HepG2 (cell line): ENCODE results near the gene MYO18B. TPM values are rescaled to one million over a fixed set of nuclear protein-coding genes. Genes with fewer than 3 reads are reported as not detected.

Experiments
- BCL6 ChIP-seq: IDR thresholded peaks from 2 replicates; pipeline ENCODE4 v1.6.1; 2016; ENCODE audit warnings: missing genetic modification reagents, missing compliant biosample characterization
- CSRNP2 ChIP-seq: sonication (generic); formaldehyde crosslinking; conservative IDR thresholded peaks from 2 replicates; pipeline ENCODE4 v1.8.0; 2022; ENCODE audit warnings: low read depth, missing genetic modification reagents
- ERF ChIP-seq: IDR thresholded peaks from 2 replicates; pipeline ENCODE4 v1.6.1; 2018; ENCODE audit warnings: missing biosample characterization, missing genetic modification reagents
- GMEB1 ChIP-seq: sonication (generic); formaldehyde crosslinking; IDR thresholded peaks from 2 replicates; pipeline ENCODE4 v1.5.1; 2020; ENCODE audit warnings: missing genetic modification reagents, mild to moderate bottlenecking, borderline replicate concordance
- GTF2F1 ChIP-seq: fragments of 150-350 bp; IDR thresholded peaks from 2 replicates; pipeline ENCODE4 v1.6.1; 2014; ENCODE audit warnings: low read length
- HIC2 ChIP-seq: sonication (generic); formaldehyde crosslinking; IDR thresholded peaks from 2 replicates; pipeline ENCODE4 v1.9.0; 2022; ENCODE audit warnings: low read depth, missing genetic modification reagents
- HOXA3 ChIP-seq: sonication (generic); formaldehyde crosslinking; IDR thresholded peaks from 2 replicates; pipeline ENCODE4 v1.5.0; 2020; ENCODE audit warnings: missing genetic modification reagents
- MEIS1 ChIP-seq: sonication (generic); formaldehyde crosslinking; IDR thresholded peaks from 2 replicates; pipeline ENCODE4 v1.9.0; 2021; ENCODE audit warnings: mild to moderate bottlenecking, missing genetic modification reagents, moderate library complexity, borderline replicate concordance
- NONO ChIP-seq, 2 experiments: fragments of 450-650 bp in 1 of 2; sonication (generic) in 1 of 2; formaldehyde crosslinking in 1 of 2; IDR thresholded peaks in 1 of 2; conservative IDR thresholded peaks in 1 of 2; 2 replicates each; pipeline versions ENCODE4 v1.6.1 to v1.8.0; 2017 to 2022; ENCODE audit warnings: mild to moderate bottlenecking in 1 of 2, missing genetic modification reagents in 1 of 2, moderate library complexity in 1 of 2
- SALL2 ChIP-seq: sonication (generic); formaldehyde crosslinking; IDR thresholded peaks from 2 replicates; pipeline ENCODE4 v1.8.1; 2023; ENCODE audit warnings: mild to moderate bottlenecking, missing genetic modification reagents, inconsistent platforms
- SIX1 ChIP-seq: sonication (generic); formaldehyde crosslinking; IDR thresholded peaks from 2 replicates; pipeline ENCODE4 v1.4.0; 2020; ENCODE audit warnings: missing genetic modification reagents, borderline replicate concordance
- ZBTB14 ChIP-seq: sonication (generic); formaldehyde crosslinking; IDR thresholded peaks from 2 replicates; pipeline ENCODE4 v1.4.0; 2020; ENCODE audit warnings: missing genetic modification reagents
- ZGPAT ChIP-seq: IDR thresholded peaks from 2 replicates; pipeline ENCODE4 v1.6.1; 2016; ENCODE audit warnings: mild to moderate bottlenecking
- ZNF232 ChIP-seq: sonication (generic); formaldehyde crosslinking; IDR thresholded peaks from 2 replicates; pipeline ENCODE4 v1.4.0; 2020; ENCODE audit warnings: missing genetic modification reagents, borderline replicate concordance
- ZNF280B ChIP-seq: sonication (generic); formaldehyde crosslinking; IDR thresholded peaks from 2 replicates; pipeline ENCODE4 v1.5.0; 2020; ENCODE audit warnings: missing genetic modification reagents, mild to moderate bottlenecking, borderline replicate concordance
- ZNF543 ChIP-seq: sonication (generic); formaldehyde crosslinking; IDR thresholded peaks from 2 replicates; pipeline ENCODE4 v1.4.0; 2020; ENCODE audit warnings: mild to moderate bottlenecking, missing genetic modification reagents
- ZNF670 ChIP-seq: sonication (generic); formaldehyde crosslinking; IDR thresholded peaks from 2 replicates; pipeline ENCODE4 v1.8.0; 2022; ENCODE audit warnings: mild to moderate bottlenecking, missing genetic modification reagents, borderline replicate concordance
- ZNF709 ChIP-seq: sonication (generic); formaldehyde crosslinking; IDR thresholded peaks from 2 replicates; pipeline ENCODE4 v1.5.0; 2020; ENCODE audit warnings: mild to moderate bottlenecking, missing genetic modification reagents
- ZNF772 ChIP-seq: sonication (generic); formaldehyde crosslinking; IDR thresholded peaks from 2 replicates; pipeline ENCODE4 v1.5.0; 2020; ENCODE audit warnings: mild to moderate bottlenecking, missing genetic modification reagents
- ZNF792 ChIP-seq: IDR thresholded peaks from 2 replicates; pipeline ENCODE4 v1.6.1; 2016
- ZNF841 ChIP-seq: sonication (generic); formaldehyde crosslinking; IDR thresholded peaks from 2 replicates; pipeline ENCODE4 v1.8.1; 2023; ENCODE audit warnings: missing genetic modification reagents, borderline replicate concordance
- polyA plus RNA-seq, 8 experiments: library from polyadenylated mRNA; depleted of rRNA in 3 of 8; stranded (reverse) in 7 of 8; unstranded in 1 of 8; fragments of >200 nt; fragmentation: Illumina TruSeq in 4 of 8; extraction: Trizol in 4 of 8; gene quantifications; 2 replicates each; pipeline versions ENCODE4 v1.2.1 to v1.2.3, GENCODE V29; 2011 to 2016; ENCODE audit warnings: low read depth in 4 of 8, missing spikeins in 1 of 8, mixed read lengths in 1 of 8; ENCODE audit not compliant: insufficient read depth in 1 of 8
- total RNA-seq, 5 experiments: library from RNA; depleted of rRNA; stranded (reverse); fragments of >200 nt; fragmentation: Illumina TruSeq; extraction: Trizol; gene quantifications; 2 replicates each; pipeline ENCODE4 v1.2.3, GENCODE V29; 2016; ENCODE audit warnings: low read depth in 1 of 5

MYO18B gene
- total and polyA plus RNA-seq, 2 of the 13 experiments (the other 11 are each of a cell fraction or from before 2014, with no cell fraction given): 0.01 TPM; not detected in 1

GRCh38 chr22:25953919-25954318 is 211.9 kb downstream of the MYO18B start (continued):
- TF ChIP-seq BCL6 (CRISPR knock-in tag) (peak; percentile 72), ZNF232 (CRISPR knock-in tag) (peak; percentile 57; the same call in 1 of the 2 replicates), ZNF670 (CRISPR knock-in tag) (no peak), SALL2 (CRISPR knock-in tag) (no peak), HOXA3 (peak; percentile 54; the same call in 1 of the 2 replicates), ZGPAT (CRISPR knock-in tag) (peak; percentile 54; the same call in 1 of the 2 replicates), NONO (IDR thresholded peaks at IDR 0.05) (no peak), NONO (CRISPR knock-in tag; conservative IDR thresholded peaks at IDR 0.05) (peak; percentile 42; the same call in 1 of the 2 replicates), ZNF792 (CRISPR knock-in tag) (no peak), ERF (CRISPR knock-in tag) (no peak), ZNF709 (CRISPR knock-in tag) (no peak), SIX1 (CRISPR knock-in tag) (peak; percentile 21; the same call in 1 of the 2 replicates), ZBTB14 (CRISPR knock-in tag) (no peak), ZNF841 (CRISPR knock-in tag) (no peak), ZNF543 (CRISPR knock-in tag) (no peak), ZNF280B (no peak), CSRNP2 (CRISPR knock-in tag) (no peak), GMEB1 (no peak), MEIS1 (CRISPR knock-in tag) (no peak), GTF2F1 (no peak), ZNF772 (CRISPR knock-in tag) (no peak), HIC2 (CRISPR knock-in tag) (peak; percentile 36; the same call in 1 of the 2 replicates)
